Measurements from ENCODE around the gene NAPSA.

DNA sequence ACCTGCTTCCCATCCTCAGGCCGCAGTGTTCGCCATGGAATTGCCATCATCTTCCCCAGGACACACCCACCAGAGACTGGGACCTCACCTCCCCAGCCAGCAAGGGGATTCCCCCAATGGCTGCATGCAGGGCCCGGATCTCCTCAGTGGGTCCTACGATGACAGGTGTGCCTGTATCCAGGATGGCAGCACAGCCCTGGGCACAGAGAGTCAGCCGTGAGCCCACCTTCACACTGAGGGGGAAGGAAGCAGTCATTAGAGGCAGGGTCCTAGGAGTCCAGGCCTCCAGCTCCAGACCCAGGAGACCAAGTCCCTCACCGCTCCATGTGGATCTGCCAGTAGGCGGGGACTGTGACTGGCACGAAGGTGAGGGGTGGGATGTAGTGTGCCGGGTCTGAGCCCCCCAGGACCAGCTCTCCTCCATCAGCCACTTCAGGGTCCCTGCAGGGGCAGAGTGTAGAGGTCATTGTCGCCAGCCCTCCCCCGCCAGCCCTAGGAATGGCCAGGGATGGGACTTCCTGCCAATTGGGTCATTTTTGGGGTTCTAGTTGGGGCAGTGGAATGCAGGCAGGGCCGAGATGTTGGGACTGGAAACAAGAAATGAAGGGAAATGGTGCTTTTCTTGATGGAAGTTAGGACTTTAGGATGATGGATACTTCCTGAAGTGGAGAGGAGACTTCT, 30.6 kb downstream of the NAPSA start:
- TF ChIP-seq CTCF (IDR thresholded peaks at IDR 0.05) (no peak), POLR2A (IDR thresholded peaks at IDR 0.05) (no peak)
